Activated naive CD8-positive, alpha-beta T cell treated with anti-CD3 and anti-CD28 coated beads, Interleukin-2, amount 50 U/mL, for 16 hours (primary cell): ENCODE measurements around the gene NFAT5.
"Not testable (repeated sequence)": the region's sequence is repeated elsewhere in the genome, so short reads cannot be mapped to it uniquely, and the experiment has no call there.

Source experiments
- DNase-seq: peaks from one replicate; pipeline ENCODE4 v3.0.0-alpha.2; 2020; ENCODE audit warnings: low read depth, low spot score

Gene NFAT5

DNA sequence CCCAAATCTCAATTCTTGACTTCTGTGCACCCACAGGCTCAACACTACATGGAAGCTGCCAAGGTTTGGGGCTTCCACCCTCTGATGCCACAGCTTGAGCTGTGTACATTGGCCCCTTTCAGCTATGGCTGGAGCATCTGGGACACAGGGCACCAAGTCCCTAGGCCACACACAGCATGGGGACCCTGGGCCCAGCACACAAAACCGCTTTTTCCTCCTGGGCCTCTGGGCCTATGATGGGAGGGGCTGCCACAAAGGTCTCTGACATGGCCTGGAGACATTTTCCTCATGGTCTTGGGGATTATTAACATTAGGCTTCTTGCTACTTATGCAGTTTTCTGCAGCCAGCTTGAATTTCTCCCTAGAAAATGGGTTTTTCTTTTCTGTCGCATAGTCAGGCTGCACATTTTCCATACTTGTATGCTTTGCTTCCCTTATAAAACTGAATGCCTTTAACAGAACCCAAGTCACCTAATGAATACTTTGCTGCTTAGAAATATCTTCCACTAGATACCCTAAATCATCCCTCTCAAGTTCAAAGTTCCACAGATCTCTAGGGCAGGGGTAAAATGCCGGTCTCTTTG lies 70.9 kb downstream of the NFAT5 start:
- not testable (repeated sequence) for DNase-seq

DNA sequence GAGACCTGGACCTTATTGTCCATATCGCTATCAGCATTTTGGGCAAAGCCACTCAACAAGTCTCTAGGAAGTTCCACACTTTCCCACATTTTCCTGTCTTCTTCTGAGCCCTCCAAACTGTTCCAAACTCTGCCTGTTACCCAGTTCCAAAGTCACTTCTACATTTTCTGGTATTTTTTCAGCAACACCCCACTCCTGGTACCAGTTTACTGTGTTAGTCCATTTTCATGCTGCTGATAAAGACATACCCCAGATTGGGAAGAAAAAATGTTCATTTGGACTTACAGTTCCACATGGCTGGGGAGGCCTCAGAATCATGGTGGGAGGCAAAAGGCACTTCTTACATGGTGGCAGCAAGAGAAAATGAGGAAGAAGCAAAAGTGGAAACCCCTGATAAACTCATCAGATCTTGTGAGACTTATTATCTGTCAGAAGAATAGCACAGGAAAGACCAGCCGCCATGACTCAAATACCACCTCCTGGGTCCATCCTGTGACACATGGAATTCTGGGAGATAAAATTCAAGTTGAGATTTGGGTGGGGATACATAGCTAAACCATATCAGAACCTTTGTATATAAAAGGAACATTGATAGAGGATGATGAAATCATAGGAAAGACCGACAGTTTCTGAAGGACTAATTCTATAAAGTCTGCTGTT lies 71.6 kb downstream of the NFAT5 start:
- DNase-seq, result not testable (repeated sequence)

DNA sequence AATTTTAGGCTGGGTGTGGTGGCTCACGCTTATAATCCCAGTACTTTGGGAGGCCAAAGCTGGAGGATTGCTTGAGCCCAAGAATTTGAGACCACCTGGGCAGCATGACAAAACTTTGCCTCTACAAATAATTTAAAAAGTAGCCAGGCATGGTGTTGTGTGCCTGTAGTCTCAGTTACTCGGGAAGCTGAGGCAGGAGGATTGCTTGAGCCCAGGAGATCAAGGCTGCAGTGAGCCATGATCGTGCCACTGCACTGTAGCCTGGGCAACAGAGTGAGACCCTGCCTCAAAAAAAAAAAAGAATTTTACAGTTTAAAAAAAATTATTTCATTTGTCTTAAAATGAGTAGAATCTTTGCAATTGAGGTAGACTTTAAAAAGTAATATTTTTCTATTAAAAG lies 78.2 kb downstream of the NFAT5 start:
- not testable (repeated sequence) for DNase-seq

DNA sequence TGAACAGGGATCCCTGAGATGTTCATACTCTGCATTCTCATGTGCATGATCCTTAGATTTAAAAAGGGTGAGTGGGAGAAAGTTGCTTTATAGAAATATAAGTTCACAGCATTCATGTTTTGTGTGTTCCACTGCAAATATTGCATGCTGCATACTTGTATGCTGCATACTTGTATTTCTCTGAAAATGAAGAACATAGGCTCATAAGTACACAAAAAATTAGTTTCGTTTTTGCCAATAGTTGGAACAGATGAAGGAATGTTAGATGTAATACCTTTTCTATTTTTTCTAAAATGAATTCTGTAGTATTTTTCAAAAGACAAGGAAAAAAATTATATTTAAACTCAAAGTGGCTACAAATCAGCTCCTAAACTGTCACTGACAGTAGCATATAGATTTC lies 79.0 kb downstream of the NFAT5 start:
- DNase-seq, result no peak

DNA sequence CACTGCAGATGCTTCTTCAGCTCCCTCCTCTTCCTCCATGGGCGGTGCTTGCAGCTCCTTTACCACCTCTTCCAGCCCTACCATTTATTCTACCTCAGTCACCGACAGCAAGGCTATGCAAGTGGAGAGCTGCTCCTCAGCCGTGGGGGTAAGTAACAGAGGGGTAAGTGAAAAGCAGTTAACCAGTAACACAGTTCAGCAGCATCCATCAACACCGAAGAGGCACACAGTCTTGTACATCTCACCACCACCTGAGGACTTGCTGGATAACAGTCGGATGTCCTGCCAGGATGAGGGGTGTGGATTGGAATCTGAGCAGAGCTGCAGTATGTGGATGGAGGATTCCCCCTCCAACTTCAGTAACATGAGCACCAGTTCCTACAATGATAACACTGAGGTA lies 81.3 kb downstream of the NFAT5 start:
- no peak for DNase-seq

DNA sequence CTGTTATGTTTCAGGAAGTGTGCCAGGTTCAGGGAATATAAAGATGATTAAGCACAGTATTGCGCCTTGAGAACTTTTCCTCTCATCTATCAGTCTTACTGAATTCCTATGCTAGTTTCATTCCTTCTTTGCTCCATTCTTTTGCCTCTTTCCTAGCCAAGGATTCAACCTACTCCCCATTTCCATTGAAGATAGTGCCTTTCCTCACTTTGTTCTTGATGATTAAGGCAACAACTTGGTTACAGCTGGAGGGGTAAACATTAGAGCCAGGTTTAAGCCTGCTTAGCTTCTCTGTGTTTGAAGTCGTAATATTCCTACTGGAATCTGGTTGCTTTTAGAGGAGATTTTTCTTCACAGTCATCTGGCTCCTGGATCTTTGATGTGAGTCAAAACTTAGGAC lies 85.5 kb downstream of the NFAT5 start:
- no peak for DNase-seq

DNA sequence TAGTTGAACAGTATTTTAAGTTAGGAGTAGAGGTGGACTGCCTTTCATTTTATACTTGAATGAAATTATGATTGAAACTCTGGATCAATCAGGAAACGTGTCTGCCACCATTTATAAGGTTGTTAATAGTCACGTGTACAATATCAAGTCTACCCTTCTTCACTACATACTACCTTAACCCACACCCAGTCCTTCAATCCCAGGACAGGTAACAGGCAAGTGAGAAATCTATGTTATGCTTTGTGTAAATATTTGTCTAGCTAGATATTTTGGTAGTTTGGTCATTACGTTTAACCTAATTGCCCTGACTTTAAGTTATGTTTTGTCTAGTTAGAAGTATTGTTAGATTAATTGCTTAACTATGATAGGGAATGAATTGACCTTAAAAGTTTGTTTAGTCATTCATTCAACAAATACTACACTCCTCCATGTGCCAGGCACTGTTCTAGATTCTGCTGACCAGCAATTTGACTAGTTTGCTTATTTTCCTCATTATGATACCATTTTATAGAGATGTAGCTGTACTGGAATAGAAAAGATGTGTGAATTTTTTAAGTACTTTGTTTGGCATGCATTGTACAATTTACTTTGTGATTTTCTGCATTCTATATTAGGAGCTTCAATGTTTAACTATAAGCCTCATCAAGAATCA lies 88.6 kb downstream of the NFAT5 start:
- no peak for DNase-seq

DNA sequence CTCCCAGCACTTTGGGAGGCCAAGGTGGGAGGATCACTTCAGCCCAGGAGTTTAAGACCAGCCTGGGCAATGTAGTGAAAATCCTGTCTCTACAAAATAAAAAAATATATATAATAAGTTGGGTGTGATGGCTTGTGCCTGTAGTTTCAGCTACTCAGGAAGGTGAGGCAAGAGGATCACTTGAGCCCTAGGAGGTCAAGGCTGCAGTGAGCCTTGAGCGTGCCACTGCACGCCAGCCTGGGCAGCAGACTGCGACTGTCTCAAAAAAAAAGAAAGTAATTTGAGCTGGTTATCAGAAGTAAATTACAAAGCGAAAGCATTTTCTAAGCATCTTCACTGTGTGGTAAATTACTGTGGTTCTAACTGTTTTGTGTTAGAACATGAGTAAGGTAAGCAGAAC lies 94.4 kb downstream of the NFAT5 start:
- DNase-seq, result no peak

DNA sequence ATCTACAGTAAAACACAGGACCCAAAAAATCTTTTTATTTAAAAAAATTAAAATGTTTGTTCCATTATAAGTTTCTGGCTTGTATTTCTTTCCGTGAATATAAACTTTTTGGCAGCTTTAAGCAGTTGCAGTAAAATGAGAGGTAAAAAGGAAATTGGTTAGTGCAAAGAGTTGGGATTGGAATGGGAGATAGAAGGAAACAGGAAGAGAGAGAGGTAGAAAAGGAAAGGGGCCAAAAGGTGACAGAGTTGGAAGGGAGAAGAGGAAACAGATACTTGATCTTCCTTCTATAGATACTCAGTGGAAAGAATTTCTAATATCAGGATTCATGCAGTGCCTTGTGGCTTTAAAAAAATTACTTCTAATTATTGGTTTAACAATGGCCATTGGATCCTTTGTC lies 97.1 kb downstream of the NFAT5 start:
- no peak for DNase-seq

DNA sequence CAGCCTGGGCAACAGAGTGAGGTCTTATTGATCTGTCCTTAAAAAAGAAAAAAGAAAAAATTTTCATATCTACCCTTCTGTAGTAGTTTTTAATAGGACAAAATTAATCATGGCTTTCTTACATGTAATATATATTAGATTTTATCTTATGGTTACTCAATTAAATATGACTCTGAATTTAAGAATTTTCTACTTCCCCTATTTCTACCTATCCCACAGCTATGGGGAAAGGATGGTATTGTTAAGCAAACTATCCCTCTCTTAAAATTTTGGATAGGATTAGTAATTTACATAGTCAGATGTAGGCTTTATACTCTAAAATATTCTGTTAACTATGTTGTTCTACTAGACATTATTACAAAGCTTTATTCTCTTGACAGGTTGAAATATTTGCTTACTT lies 98.1 kb downstream of the NFAT5 start:
- DNase-seq, result no peak

DNA sequence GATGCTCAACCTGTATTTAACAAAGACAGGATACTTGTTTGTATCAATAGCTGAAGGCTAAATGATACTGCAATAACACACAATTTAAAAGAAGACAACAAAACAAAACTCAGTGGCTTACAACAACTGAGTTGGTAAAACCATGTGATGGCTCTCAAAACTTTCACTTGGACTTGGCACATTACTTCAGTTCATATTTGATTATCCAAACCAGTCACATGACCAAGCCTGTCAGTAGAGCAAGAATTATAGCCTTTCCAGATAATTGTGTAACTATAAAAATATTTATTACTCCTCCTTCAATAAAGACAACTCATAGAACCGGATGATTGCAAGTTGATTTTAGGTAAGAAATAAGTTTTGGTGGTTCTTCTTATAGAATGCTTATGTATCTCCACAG lies 103.8 kb downstream of the NFAT5 start:
- DNase-seq, result no peak

DNA sequence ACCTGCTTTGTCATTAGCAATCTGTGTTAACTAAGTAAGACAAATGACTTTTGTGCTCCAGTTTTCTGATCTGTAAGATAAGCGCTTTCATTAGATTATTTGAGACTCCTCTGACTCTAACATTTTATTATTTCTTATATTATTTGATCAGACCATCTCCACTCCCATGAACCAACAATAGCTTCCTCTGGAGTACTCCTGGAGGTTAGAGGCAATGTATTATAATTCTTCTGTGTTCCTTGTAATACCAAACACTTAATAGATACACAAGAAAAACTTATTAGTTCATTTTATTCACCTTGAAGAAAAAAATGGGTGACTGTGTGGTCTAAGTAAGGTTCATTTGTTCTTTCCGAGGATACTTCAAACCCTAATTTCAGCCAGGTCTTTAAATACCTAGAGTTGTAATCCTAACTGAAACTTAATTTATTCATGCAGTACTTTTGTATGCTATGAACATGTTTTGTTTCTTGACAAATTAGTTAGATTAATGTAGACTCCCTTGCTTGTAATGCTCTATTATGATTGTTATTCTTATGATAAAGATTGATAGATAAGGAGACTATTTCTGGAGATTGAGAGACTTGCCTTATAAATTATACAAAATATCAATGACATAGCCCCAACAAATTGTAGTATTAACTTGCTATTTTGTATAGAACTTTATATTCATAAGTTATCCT lies 106.7 kb downstream of the NFAT5 start:
- no peak for DNase-seq

DNA sequence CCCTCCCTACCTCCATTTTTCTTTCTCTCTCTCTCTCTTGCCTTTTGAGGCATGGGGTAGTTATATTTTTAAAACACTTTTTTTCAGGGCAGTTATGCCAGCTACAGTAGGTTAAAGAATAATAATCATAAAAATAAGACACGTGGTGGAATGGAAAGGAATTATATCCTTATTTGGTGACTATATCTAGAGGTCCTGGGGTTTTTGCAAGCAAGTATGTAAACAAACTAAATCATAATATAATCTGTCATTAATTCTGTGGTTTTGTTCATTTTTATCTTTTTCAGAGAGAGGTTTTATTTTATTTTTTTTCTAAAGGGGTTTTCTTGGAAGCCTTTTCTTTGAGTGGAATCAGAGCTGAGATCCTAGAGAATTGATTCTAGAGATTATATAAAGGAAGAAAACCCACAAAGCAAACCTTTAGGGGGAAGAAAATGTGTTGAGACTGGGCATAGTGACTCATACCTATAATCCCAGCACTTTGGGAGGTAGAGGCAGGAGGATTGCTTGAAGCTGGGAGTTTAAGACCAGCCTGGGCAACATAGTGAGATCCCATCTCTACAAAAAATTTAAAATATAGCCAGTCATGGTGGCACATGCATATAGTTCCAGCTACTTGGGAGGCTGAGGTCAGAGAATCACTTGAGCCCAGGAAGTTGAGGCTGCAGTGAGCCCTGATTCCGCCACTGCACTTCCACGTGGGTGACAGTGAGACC lies 107.4 kb downstream of the NFAT5 start:
- DNase-seq, result no peak

DNA sequence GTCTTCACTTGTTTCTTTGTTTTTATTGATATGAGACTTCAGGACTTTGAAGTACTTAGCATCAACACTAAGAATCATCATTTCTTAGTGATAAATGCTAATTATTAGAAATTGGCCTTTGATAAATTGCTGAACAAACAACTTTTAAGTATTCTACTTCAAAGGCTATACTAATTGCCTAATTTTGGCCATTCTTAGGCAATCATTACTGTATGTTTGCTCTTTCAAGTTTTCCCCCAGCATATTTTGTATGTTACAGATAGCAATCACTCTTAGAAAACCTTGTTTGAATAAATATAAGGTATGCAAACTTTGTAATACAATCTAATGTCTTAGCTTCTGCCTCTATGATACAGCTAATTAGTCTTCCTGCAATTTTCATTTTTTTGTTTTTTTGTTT lies 114.6 kb downstream of the NFAT5 start:
- DNase-seq, result no peak

DNA sequence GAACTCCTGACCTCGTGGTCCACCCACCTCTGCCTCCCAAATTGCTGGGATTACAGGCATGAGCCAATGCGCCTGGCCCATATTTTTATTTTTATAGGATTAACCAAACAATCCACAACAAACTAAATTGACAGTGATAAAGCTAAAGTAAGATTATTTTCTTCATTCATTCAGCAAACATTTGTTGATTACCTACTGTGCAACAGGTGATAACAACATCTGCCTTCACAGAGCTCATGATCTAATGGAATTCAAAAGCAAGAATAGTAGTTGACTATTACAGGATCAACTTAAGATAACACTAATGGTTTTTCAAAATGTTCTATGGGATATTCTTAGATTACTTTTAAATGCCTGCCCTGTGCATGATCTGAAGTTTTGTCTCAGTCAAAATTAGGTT lies 122.8 kb downstream of the NFAT5 start:
- no peak for DNase-seq

DNA sequence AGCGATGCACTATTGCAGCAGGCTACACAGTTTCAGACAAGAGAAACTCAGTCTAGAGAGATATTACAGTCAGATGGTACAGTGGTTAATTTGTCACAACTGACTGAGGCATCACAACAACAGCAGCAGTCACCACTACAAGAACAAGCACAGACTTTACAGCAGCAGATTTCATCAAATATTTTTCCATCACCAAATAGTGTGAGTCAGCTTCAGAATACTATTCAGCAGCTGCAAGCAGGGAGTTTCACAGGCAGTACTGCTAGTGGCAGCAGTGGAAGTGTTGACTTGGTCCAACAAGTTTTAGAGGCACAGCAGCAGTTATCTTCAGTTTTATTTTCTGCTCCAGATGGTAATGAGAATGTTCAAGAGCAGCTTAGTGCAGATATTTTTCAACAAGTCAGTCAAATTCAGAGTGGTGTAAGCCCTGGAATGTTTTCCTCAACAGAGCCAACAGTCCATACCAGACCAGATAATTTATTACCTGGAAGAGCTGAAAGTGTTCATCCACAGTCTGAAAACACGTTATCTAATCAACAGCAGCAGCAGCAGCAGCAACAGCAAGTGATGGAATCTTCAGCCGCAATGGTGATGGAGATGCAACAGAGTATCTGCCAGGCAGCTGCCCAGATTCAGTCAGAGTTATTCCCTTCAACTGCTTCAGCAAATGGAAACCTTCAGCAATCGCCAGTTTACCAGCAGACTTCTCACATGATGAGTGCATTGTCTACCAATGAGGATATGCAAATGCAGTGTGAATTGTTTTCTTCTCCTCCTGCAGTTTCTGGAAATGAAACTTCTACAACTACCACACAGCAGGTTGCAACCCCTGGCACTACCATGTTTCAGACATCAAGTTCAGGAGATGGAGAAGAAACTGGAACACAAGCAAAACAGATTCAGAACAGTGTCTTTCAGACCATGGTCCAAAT lies 126.5 kb downstream of the NFAT5 start:
- DNase-seq, result no peak

DNA sequence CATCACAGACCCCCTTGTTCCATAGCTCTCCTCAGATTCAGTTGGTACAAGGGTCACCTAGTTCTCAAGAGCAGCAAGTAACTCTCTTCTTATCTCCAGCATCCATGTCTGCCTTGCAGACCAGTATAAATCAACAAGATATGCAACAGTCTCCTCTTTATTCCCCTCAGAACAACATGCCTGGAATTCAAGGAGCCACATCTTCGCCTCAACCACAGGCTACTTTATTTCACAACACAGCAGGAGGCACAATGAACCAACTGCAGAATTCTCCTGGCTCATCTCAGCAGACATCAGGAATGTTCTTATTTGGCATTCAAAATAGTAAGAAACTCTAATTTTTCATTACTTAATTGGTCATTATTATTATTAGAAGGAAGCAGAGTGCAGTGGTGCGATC lies 128.2 kb downstream of the NFAT5 start:
- DNase-seq, result no peak

DNA sequence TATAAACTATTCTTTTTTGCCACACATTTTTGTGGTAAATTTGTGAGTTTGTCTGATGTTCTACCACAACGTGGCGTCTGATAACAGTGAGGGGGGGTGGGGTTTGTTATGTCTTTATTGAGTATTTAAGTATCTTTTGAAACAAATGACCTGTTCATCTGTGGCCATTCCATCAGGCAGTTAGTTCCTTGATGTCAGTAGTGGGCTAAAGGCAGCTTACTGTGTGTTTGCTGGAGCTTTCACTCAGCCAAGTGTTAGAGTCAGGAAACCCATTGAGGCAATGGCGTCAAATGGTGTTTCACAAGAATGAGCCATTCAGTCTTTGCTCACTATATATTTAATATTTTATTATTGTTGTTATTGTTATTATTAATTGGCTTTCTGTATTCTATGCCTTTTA lies 132.6 kb downstream of the NFAT5 start:
- no peak for DNase-seq

DNA sequence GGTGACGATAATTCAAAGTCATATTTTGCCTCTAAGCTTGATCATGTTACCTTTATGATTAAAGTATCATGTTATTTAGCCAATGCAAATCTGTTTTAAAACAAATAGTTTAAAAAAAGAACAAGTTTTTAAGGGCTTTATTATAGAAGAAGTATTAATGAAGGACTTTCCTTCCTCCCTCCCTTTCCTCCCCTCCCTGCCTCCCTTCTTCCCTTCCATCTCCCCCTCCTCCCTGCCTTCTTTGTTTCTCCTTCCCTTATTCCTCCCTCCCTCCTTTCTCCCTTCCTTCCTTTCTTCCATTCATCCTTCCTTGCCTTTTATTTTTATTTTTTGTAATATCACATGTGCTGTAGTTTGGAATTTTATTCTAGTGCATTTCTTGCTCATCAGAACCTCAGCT lies 134.1 kb downstream of the NFAT5 start:
- DNase-seq, result no peak

DNA sequence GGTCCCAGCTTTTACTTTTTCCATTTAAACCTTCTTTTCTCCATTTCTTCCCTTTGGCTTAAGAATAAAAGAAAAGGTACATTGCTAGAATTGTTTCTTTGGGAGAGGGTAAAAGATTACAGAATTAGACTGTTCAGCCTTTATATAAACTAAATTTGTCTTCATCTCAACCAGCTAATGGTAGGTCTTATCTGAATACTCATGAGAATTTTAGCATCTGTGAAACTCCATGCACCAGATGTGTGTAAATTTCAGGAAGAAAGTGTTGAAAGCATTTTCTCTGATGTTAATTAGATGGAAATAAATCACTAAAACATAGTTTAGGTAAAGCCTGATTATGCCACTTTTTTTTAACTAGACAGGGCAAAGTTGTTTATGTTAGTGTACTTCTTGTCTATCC lies 135.7 kb downstream of the NFAT5 start:
- no peak for DNase-seq

DNA sequence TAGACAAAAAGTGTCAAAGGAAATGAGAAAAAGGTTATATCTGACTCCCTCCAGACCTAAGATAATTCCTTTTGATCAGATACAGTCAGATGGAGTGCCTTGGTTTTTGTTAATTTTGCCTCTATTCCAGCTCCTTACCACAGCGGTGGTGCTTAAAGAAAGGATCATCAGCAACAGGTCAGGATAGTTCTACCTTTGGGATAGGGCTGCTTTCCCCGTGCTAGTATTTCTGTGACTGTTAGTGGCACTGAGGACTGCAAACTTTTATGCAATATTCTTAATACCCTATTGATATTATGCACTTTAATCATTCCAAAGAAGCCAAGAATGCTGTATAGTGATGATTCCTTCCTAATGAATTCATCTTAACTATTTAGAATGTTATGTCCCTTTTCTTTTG lies 136.1 kb downstream of the NFAT5 start:
- no peak for DNase-seq
